CD4-positive, alpha-beta memory T cell (primary cell): ENCODE data around the gene PNLIPRP2. TPM values are rescaled to one million over a fixed set of nuclear protein-coding genes. Genes with fewer than 3 reads are reported as not detected.

ENCODE experiments used
- CTCF ChIA-PET: fragments of 350-600 bp; sonication (Branson Sonifier 250); formaldehyde crosslinking; loops from one replicate; lab custom pipeline; 2021; ENCODE audit warnings: inconsistent platforms; ENCODE audit not compliant: partially characterized antibody; lab: Charles Lee
- POLR2A ChIA-PET: fragments of 350-600 bp; sonication (Branson Sonifier 250); formaldehyde crosslinking; loops from one replicate; lab custom pipeline; 2021; ENCODE audit not compliant: partially characterized antibody; lab: Charles Lee
- DNase-seq, 5 donors: peaks; one replicate each; pipeline versions ENCODE4 v3.0.0 to v3.0.0-alpha.2; 2020 to 2022; ENCODE audit warnings: mixed read lengths in 1 of 5
- H3K27ac ChIP-seq: one replicate; pipeline ENCODE4 v1.7.0; 2013; ENCODE audit warnings: low read depth, low read length
- H3K27me3 ChIP-seq: 2 replicates; pipeline ENCODE4 v1.7.0; 2013; ENCODE audit warnings: mild to moderate bottlenecking, low read length, moderate library complexity; ENCODE audit not compliant: insufficient read depth
- H3K36me3 ChIP-seq: 2 replicates; pipeline ENCODE4 v1.7.0; 2013; ENCODE audit warnings: mild to moderate bottlenecking, low read length, moderate library complexity; ENCODE audit not compliant: insufficient read depth
- H3K4me1 ChIP-seq: 2 replicates; pipeline ENCODE4 v1.7.0; 2013; ENCODE audit warnings: mild to moderate bottlenecking, low read length, moderate library complexity; ENCODE audit not compliant: insufficient read depth
- H3K4me3 ChIP-seq, 2 donors: one replicate each; pipeline ENCODE4 v1.7.0; 2013; ENCODE audit warnings: low read length in 2 of 2, mild to moderate bottlenecking in 1 of 2
- H3K9me3 ChIP-seq, 2 donors: one replicate each; pipeline ENCODE4 v1.7.0; 2013; ENCODE audit warnings: low read length in 2 of 2, control low read depth in 1 of 2; ENCODE audit not compliant: control insufficient read depth in 1 of 2
- H3K27ac Mint-ChIP-seq, 7 donors: one replicate each; pipeline ENCODE4 v1.8.0; 2020 to 2021; ENCODE audit warnings: mixed read lengths in 7 of 7, mild to moderate bottlenecking in 6 of 7, inconsistent platforms in 3 of 7, moderate library complexity in 3 of 7
- H3K27me3 Mint-ChIP-seq, 2 donors: one replicate each; pipeline ENCODE4 v1.8.0; 2020 to 2021; ENCODE audit warnings: mixed read lengths in 2 of 2
- H3K36me3 Mint-ChIP-seq, 2 donors: one replicate each; pipeline ENCODE4 v1.8.0; 2020 to 2021; ENCODE audit warnings: mixed read lengths in 2 of 2, inconsistent platforms in 1 of 2, mild to moderate bottlenecking in 1 of 2
- H3K4me1 Mint-ChIP-seq, 4 donors: one replicate each; pipeline ENCODE4 v1.8.0; 2020 to 2021; ENCODE audit warnings: mixed read lengths in 4 of 4, mild to moderate bottlenecking in 1 of 4
- H3K4me3 Mint-ChIP-seq, 8 donors: one replicate each; pipeline ENCODE4 v1.8.0; 2020 to 2021; ENCODE audit warnings: mixed read lengths in 8 of 8, mild to moderate bottlenecking in 7 of 8, moderate library complexity in 6 of 8, inconsistent platforms in 3 of 8
- H3K9me3 Mint-ChIP-seq, 8 donors: one replicate each; pipeline ENCODE4 v1.8.0; 2020 to 2021; ENCODE audit warnings: mixed read lengths in 8 of 8, mild to moderate bottlenecking in 5 of 8, inconsistent platforms in 3 of 8, moderate library complexity in 1 of 8
- intact Hi-C: fragments of 100-400 bp; cut with micrococcal nuclease; formaldehyde crosslinking; loops from one replicate; pipeline ENCODE4 v1.15.1; 2023
- polyA plus RNA-seq, 2 donors: library from polyadenylated mRNA; unstranded; fragments of 300-500 nt; fragmentation: Illumina TruSeq; gene quantifications; one replicate each; pipeline ENCODE4 v1.2.3, GENCODE V29; 2021
- total RNA-seq, 2 experiments: library from RNA; stranded (reverse); gene quantifications; one replicate each; pipeline ENCODE4 v1.2.3, GENCODE V29; 2021

Gene PNLIPRP2
- total and polyA plus RNA-seq, 4 experiments from 2014 or later: not detected

GRCh38 chr10:116614796-116615195, 6.0 kb upstream of the PNLIPRP2 start:
- no peak overlapping the region for H3K4me3 ChIP-seq
- intact Hi-C loops: no loop called here
- H3K36me3 Mint-ChIP-seq: no peaks in the 10 kb centered on the region
- DNase-seq: no peak
- H3K9me3 ChIP-seq: no peaks in the 10 kb centered on the region
- H3K27ac ChIP-seq: no peak overlapping the region
- no peaks in the 10 kb centered on the region for H3K4me1 ChIP-seq
- no peak overlapping the region for H3K27ac Mint-ChIP-seq
- no peaks in the 10 kb centered on the region for H3K4me1 Mint-ChIP-seq
- no peak overlapping the region for H3K4me3 Mint-ChIP-seq
- CTCF ChIA-PET: no interaction called here
- POLR2A ChIA-PET: no interaction called here
- H3K27me3 Mint-ChIP-seq: peaks cover 0 to 3% of the 10 kb centered on the region in 2 donors
- no peaks in the 10 kb centered on the region for H3K27me3 ChIP-seq
- H3K9me3 Mint-ChIP-seq: peaks cover 0 to 3% (median 0%) of the 10 kb centered on the region in 8 donors
- no peaks in the 10 kb centered on the region for H3K36me3 ChIP-seq

- intact Hi-C loops: no loop called here
- peaks cover 0 to 3% (median 0%) of the 10 kb centered on the region in 8 donors for H3K9me3 Mint-ChIP-seq
- H3K27me3 Mint-ChIP-seq: peaks cover 0 to 3% of the 10 kb centered on the region in 2 donors
- ChIA-PET POLR2A (no interaction called here), CTCF (no interaction called here)
- Histone ChIP-seq H3K9me3 (no peaks in the 10 kb centered on the region), H3K4me3 (no peak overlapping the region), H3K36me3 (no peaks in the 10 kb centered on the region), H3K27ac (no peak overlapping the region), H3K27me3 (no peaks in the 10 kb centered on the region), H3K4me1 (no peaks in the 10 kb centered on the region)
- H3K4me1 Mint-ChIP-seq: no peaks in the 10 kb centered on the region
- no peak overlapping the region for H3K27ac Mint-ChIP-seq
- no peak overlapping the region for H3K4me3 Mint-ChIP-seq
- H3K36me3 Mint-ChIP-seq: no peaks in the 10 kb centered on the region
- no peak for DNase-seq
These were observed 5.5 kb upstream of the PNLIPRP2 start for GRCh38 chr10:116615199-116615776.

- intact Hi-C loops: no loop called here
- DNase-seq: no peak
- Histone ChIP-seq H3K36me3 (no peaks in the 10 kb centered on the region), H3K27me3 (no peaks in the 10 kb centered on the region), H3K9me3 (no peaks in the 10 kb centered on the region), H3K4me1 (no peaks in the 10 kb centered on the region), H3K27ac (no peak overlapping the region), H3K4me3 (no peak overlapping the region)
- Mint-ChIP-seq H3K9me3 (peaks cover 0 to 4% (median 0%) of the 10 kb centered on the region in 8 donors), H3K4me3 (no peak overlapping the region), H3K36me3 (no peaks in the 10 kb centered on the region), H3K4me1 (no peaks in the 10 kb centered on the region), H3K27me3 (peaks cover 8 to 10% of the 10 kb centered on the region in 2 donors), H3K27ac (no peak overlapping the region)
- ChIA-PET CTCF (no interaction called here), POLR2A (no interaction called here)
These were observed 723 bp downstream of the PNLIPRP2 start for GRCh38 chr10:116621476-116621875.

GRCh38 chr10:116621934-116622655, 1.3 kb downstream of the PNLIPRP2 start:
- Histone ChIP-seq H3K36me3 (no peaks in the 10 kb centered on the region), H3K4me1 (no peaks in the 10 kb centered on the region), H3K4me3 (no peak overlapping the region), H3K27ac (no peak overlapping the region), H3K9me3 (no peaks in the 10 kb centered on the region), H3K27me3 (no peaks in the 10 kb centered on the region)
- POLR2A ChIA-PET: no interaction called here
- Mint-ChIP-seq H3K9me3 (peaks cover 0 to 4% (median 0%) of the 10 kb centered on the region in 8 donors), H3K27me3 (peaks cover 10 to 13% of the 10 kb centered on the region in 2 donors), H3K27ac (no peak overlapping the region), H3K36me3 (no peaks in the 10 kb centered on the region), H3K4me3 (no peak overlapping the region), H3K4me1 (no peaks in the 10 kb centered on the region)
- intact Hi-C loops: no loop called here
- no peak for DNase-seq
- CTCF ChIA-PET: no interaction called here

- ChIA-PET POLR2A (no interaction called here), CTCF (no interaction called here)
- no peak for DNase-seq
- Mint-ChIP-seq H3K4me1 (no peaks in the 10 kb centered on the region), H3K9me3 (peaks cover 0 to 2% (median 0%) of the 10 kb centered on the region in 8 donors), H3K36me3 (no peaks in the 10 kb centered on the region), H3K4me3 (no peak overlapping the region), H3K27me3 (peaks cover 11 to 22% of the 10 kb centered on the region in 2 donors), H3K27ac (no peak overlapping the region)
- intact Hi-C loops: no loop called here
- Histone ChIP-seq H3K9me3 (no peaks in the 10 kb centered on the region), H3K4me3 (no peak overlapping the region), H3K4me1 (no peaks in the 10 kb centered on the region), H3K36me3 (no peaks in the 10 kb centered on the region), H3K27ac (no peak overlapping the region), H3K27me3 (no peaks in the 10 kb centered on the region)
These were observed 5.1 kb downstream of the PNLIPRP2 start for GRCh38 chr10:116625845-116626244.

GRCh38 chr10:116626815-116627214, 6.1 kb downstream of the PNLIPRP2 start:
- Mint-ChIP-seq H3K4me3 (no peak overlapping the region), H3K9me3 (peaks cover 0 to 2% (median 0%) of the 10 kb centered on the region in 8 donors), H3K4me1 (no peaks in the 10 kb centered on the region), H3K27ac (no peak overlapping the region), H3K27me3 (peaks cover 11 to 22% of the 10 kb centered on the region in 2 donors), H3K36me3 (no peaks in the 10 kb centered on the region)
- Histone ChIP-seq H3K27ac (no peak overlapping the region), H3K27me3 (no peaks in the 10 kb centered on the region), H3K4me3 (no peak overlapping the region), H3K9me3 (no peaks in the 10 kb centered on the region), H3K4me1 (no peaks in the 10 kb centered on the region), H3K36me3 (no peaks in the 10 kb centered on the region)
- intact Hi-C loops: no loop called here
- ChIA-PET POLR2A (no interaction called here), CTCF (no interaction called here)
- DNase-seq: no peak

- Histone ChIP-seq H3K27me3 (no peaks in the 10 kb centered on the region), H3K36me3 (no peaks in the 10 kb centered on the region), H3K27ac (no peak overlapping the region), H3K4me1 (no peaks in the 10 kb centered on the region), H3K9me3 (no peaks in the 10 kb centered on the region), H3K4me3 (no peak overlapping the region)
- Mint-ChIP-seq H3K27me3 (peaks cover 11 to 22% of the 10 kb centered on the region in 2 donors), H3K9me3 (peaks cover 0 to 2% (median 0%) of the 10 kb centered on the region in 8 donors), H3K36me3 (no peaks in the 10 kb centered on the region), H3K4me3 (no peak overlapping the region), H3K27ac (no peak overlapping the region), H3K4me1 (no peaks in the 10 kb centered on the region)
- intact Hi-C loops: no loop called here
- CTCF ChIA-PET: no interaction called here
- POLR2A ChIA-PET: no interaction called here
- DNase-seq: no peak
These were observed 6.7 kb downstream of the PNLIPRP2 start for GRCh38 chr10:116627386-116627933.
